Measurements from ENCODE around the gene GZMM.

GZMM gene

GRCh38 chr19:522726-523125 lies 21.1 kb upstream of the GZMM start:
- no peak for TF ChIP-seq CTCF (IDR thresholded peaks at IDR 0.05; ENCODE audit: insufficient read depth, low read depth, low read length, missing control alignments)
- H3K4me3 ChIP-seq (ENCODE audit: low read length), result no peak overlapping the region
- DNase-seq (ENCODE audit: low read depth), result no peak

- DNase-seq (ENCODE audit: low read depth), result no peak
- TF ChIP-seq CTCF (IDR thresholded peaks at IDR 0.05; ENCODE audit: insufficient read depth, low read depth, low read length, missing control alignments), result no peak
- no peak overlapping the region for H3K4me3 ChIP-seq (ENCODE audit: low read length)
Measured at GRCh38 chr19:524062-524674, 19.7 kb upstream of the GZMM start.

GRCh38 chr19:525029-525428 lies 18.8 kb upstream of the GZMM start:
- no peak for TF ChIP-seq CTCF (IDR thresholded peaks at IDR 0.05; ENCODE audit: insufficient read depth, low read depth, low read length, missing control alignments)
- no peak overlapping the region for H3K4me3 ChIP-seq (ENCODE audit: low read length)
- DNase-seq (ENCODE audit: low read depth), result no peak

GRCh38 chr19:525857-526419 lies 17.9 kb upstream of the GZMM start:
- H3K4me3 ChIP-seq (ENCODE audit: low read length), result no peak overlapping the region
- no peak for TF ChIP-seq CTCF (IDR thresholded peaks at IDR 0.05; ENCODE audit: insufficient read depth, low read depth, low read length, missing control alignments)

GRCh38 chr19:530134-531008 lies 13.5 kb upstream of the GZMM start:
- H3K4me3 ChIP-seq (ENCODE audit: low read length), result peak overlapping the region; percentile 64
- no peak for DNase-seq (ENCODE audit: low read depth)
- TF ChIP-seq CTCF (IDR thresholded peaks at IDR 0.05; ENCODE audit: insufficient read depth, low read depth, low read length, missing control alignments), result no peak

More at GRCh38 chr19:525857-526419, 17.9 kb upstream of the GZMM start:
- DNase-seq (ENCODE audit: low read depth), result no peak

GRCh38 chr19:531009-531752 lies 12.7 kb upstream of the GZMM start:
- DNase-seq (ENCODE audit: low read depth), result peak; percentile 82
- no peak for TF ChIP-seq CTCF (IDR thresholded peaks at IDR 0.05; ENCODE audit: insufficient read depth, low read depth, low read length, missing control alignments)
- peak overlapping the region; percentile 64 for H3K4me3 ChIP-seq (ENCODE audit: low read length)
